NT2/D1 (cell line): ENCODE measurements around the gene MRM3.
"Not testable (repeated sequence)": the region's sequence is repeated elsewhere in the genome, so short reads cannot be mapped to it uniquely, and the experiment has no call there.

Source experiments
- YY1 ChIP-seq: IDR thresholded peaks from 2 replicates; pipeline ENCODE4 v1.6.1; 2011; ENCODE audit not compliant: insufficient read length, insufficient read depth
- ZNF274 ChIP-seq: IDR thresholded peaks from 2 replicates; pipeline ENCODE4 v1.6.1; 2011; ENCODE audit warnings: mild to moderate bottlenecking, low read depth, low read length

- not testable (repeated sequence) for TF ChIP-seq ZNF274, YY1
Observed at GRCh38 chr17:748604-749003, 33.5 kb upstream of the MRM3 start.
